Coronary artery (tissue), 2 donors: ENCODE data around the gene FXYD3.
"Not testable (repeated sequence)": the region's sequence is repeated elsewhere in the genome, so short reads cannot be mapped to it uniquely, and the experiment has no call there.

ENCODE experiments used
- DNase-seq: peaks from one replicate; pipeline ENCODE4 v3.0.0-alpha.2; 2017; ENCODE audit warnings: low spot score
- H3K27ac ChIP-seq, 2 donors: fragments of 200-600 bp; sonication (generic); one replicate each; pipeline ENCODE4 v1.5.1; 2016 to 2019
- H3K4me3 ChIP-seq: fragments of 200-600 bp; sonication (generic); 2 replicates; pipeline ENCODE4 v1.5.1; 2016; ENCODE audit warnings: mild to moderate bottlenecking, moderate library complexity
- CTCF ChIP-seq: fragments of 200-600 bp; sonication (generic); IDR thresholded peaks from one replicate; pipeline ENCODE4 v1.5.1; 2019; ENCODE audit warnings: antibody characterized with exemption

Gene FXYD3

GRCh38 chr19:35099897-35100275, 15.7 kb upstream of the FXYD3 start:
- no peak overlapping the region for H3K4me3 ChIP-seq
- DNase-seq: no peak
- no peak overlapping the region for H3K27ac ChIP-seq
- no peak for TF ChIP-seq CTCF

- no peak for DNase-seq
- no peak overlapping the region for H3K27ac ChIP-seq
- no peak for TF ChIP-seq CTCF
Measured at GRCh38 chr19:35100588-35101533, 14.8 kb upstream of the FXYD3 start.

GRCh38 chr19:35101949-35102348, 13.7 kb upstream of the FXYD3 start:
- H3K4me3 ChIP-seq, DNase-seq, H3K27ac ChIP-seq: not testable (repeated sequence)

More at GRCh38 chr19:35100588-35101533, 14.8 kb upstream of the FXYD3 start:
- H3K4me3 ChIP-seq: no peak overlapping the region

GRCh38 chr19:35103614-35104013, 12.0 kb upstream of the FXYD3 start:
- H3K4me3 ChIP-seq, DNase-seq, H3K27ac ChIP-seq: not testable (repeated sequence)

- TF ChIP-seq CTCF: no peak
- no peak for DNase-seq
- no peak overlapping the region for H3K4me3 ChIP-seq
- H3K27ac ChIP-seq: no peak overlapping the region
Measured at GRCh38 chr19:35104361-35104760, 11.3 kb upstream of the FXYD3 start.

- Histone ChIP-seq H3K4me3 (no peak overlapping the region), H3K27ac (no peak overlapping the region)
- TF ChIP-seq CTCF: no peak
- DNase-seq: no peak
Measured at GRCh38 chr19:35105047-35105410, 10.6 kb upstream of the FXYD3 start.

GRCh38 chr19:35105411-35106290, 10.0 kb upstream of the FXYD3 start:
- no peak for TF ChIP-seq CTCF
- H3K4me3 ChIP-seq: no peak overlapping the region
- DNase-seq: no peak
- H3K27ac ChIP-seq: peak overlapping the region in 1 of 2 donors; percentile 4

- DNase-seq: no peak
- Histone ChIP-seq H3K4me3 (no peak overlapping the region), H3K27ac (no peak overlapping the region)
- TF ChIP-seq CTCF: no peak
Measured at GRCh38 chr19:35106291-35106583, 9.4 kb upstream of the FXYD3 start.
